ENCODE data around the gene MYL5.

GRCh38 chr4:679104-679481, 4.8 kb downstream of the MYL5 start:
- no peak for TF ChIP-seq EZH2 (IDR thresholded peaks at IDR 0.05; ENCODE audit: insufficient read depth, poor library complexity, severe bottlenecking)
- no peak for TF ChIP-seq EZH2phosphoT487 (IDR thresholded peaks at IDR 0.05; ENCODE audit: insufficient read depth, low read depth)
